HG03175 (cell line): ENCODE results near the gene SKP2.
"Not testable (repeated sequence)": the region's sequence is repeated elsewhere in the genome, so short reads cannot be mapped to it uniquely, and the experiment has no call there.

Source experiments
- ATAC-seq: cut with Tn5 transposase; IDR thresholded peaks from one replicate; pipeline ENCODE4 v1.9.1; 2021; ENCODE audit warnings: mild to moderate bottlenecking, moderate library complexity; ENCODE audit not compliant: unreplicated experiment

SKP2 gene

DNA sequence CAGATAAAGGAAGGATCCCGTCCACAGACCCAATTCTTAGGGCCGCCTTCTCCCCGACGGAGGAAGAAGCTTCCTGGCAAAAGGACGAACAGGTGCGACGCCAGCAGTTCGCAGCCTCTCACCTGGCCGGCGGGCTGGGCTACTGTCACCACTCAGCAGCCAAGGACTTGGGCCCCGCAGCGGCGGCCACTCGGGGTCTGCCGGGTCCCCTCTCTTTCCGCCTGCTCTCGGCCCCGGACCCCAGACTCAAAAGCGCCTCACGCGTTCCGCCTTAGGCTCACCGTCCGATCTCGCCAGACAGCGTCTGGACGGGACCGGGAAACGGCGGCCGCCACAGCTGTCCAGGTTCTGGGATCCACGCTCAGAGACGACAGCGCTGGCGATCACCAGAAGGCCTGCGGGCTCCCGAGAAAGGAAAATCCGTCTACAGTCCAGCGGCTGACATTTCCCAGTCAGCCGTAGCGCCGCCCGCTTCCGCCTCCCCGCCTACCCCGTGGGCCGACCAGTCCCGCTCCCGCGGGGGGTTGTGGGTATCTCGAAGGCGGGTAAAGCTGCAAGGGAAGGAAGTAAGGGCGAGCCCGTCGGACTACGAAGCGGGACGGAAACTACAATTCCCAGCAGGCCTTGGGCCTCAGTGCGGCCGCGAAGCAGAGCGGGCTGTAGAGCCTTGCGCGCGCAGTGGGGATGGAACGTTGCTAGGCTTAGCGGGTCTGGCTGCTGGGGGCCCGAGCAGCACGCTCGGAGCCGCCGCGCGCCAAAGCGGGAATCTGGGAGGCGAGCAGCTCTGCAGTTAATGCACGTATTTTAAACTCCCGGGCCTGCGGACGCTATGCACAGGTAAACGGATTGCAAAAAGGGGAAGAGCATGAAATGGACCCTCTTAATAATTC, at the start of gene SKP2, which contains the start of gene LMBRD2:
SKP2 (plus strand) TSS at position 678 of the 890 bp plus-strand sequence; CDS start at position 830, 152 bp downstream.
LMBRD2 (minus strand) TSS at position 454 of the 890 bp plus-strand sequence. CDS start 8,538 bp downstream, outside the sequence.
- ATAC-seq = peak; percentile 97

DNA sequence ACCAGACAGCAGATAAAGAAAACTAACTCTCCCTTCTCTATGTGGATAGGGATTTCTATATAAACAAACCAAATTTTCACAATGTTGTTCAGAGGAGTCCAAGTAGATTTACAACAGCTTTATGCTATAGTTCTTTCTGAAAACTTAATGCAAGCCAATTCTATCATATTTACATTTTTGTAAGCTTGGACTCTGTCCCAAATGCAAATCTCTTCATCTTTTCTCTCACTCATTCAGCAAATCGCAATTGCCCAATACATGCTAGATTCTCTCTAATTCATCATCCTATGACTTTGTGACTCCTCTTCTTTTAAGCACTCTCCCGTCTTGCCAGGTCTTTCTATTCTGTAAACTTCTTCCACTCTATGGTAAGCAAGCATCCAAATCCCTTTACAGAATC, 46.1 kb upstream of the SKP2 start:
- no peak for ATAC-seq

DNA sequence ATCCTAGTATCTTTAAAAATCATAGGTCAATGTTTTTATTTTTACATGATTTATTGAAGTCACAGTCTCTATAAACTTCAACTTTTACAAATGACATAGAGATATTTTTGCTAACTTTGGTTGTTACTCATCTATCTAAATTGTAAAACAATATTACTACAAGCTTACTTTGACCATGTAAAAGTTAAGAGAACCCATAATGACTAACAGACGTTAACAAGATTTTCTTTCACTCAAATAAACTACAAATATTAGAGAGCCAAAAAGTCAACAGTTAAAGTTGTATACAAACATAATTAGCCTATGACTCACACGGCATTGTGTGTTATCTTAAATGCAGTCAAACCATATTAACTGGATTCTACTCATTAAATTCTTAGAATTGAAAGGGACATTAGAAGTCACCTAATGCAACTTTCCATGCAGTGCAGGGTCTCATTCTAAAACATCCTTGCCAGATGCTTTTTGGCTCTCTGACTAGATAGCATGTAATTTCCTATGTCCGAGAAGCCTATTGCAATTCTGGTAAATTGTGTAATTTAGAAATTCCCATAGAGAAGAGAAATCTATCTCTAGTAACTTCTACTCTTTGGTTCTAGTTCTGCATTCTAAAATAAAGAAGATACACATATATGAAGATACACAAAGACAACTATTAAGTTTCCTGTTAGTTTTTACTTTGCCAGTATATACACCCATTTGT, 43.0 kb upstream of the SKP2 start:
- ATAC-seq = no peak

DNA sequence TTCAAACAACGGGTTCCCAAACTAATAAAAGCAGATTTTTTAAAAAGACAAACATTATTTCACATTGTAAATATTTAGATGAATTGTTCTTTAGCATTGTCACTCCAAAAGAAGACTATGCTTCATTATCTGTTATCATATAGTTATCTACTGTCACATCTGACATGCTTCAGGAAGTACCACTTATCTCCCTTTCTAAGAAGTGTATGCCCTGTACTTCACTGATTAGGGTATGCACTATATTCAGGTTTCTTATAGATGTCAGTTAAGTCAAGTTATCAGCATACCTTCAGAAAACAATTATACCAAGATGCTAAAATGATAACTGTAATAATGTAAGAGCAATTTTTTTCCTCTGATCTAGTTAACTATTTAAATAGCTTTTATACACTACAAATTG, 40.7 kb upstream of the SKP2 start:
- ATAC-seq = no peak

DNA sequence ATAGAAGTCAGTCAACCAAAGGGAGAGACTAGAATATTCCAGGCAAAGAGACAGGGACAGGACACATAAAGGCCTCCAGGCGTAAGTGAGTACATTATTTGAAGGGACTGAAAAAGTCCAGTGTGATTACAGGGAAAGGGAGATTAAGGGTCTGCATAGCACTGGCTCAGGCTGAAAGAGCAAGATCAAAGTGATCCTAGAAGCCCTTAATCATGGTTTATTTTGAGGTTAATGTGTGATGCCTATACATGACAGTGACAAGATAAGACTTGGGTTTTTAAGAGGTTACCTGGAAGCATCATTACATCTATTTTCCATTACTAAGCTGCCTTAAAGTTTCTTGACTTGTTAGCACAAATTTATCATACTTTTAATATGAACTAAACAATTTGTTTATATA, 26.0 kb upstream of the SKP2 start:
- no peak for ATAC-seq

DNA sequence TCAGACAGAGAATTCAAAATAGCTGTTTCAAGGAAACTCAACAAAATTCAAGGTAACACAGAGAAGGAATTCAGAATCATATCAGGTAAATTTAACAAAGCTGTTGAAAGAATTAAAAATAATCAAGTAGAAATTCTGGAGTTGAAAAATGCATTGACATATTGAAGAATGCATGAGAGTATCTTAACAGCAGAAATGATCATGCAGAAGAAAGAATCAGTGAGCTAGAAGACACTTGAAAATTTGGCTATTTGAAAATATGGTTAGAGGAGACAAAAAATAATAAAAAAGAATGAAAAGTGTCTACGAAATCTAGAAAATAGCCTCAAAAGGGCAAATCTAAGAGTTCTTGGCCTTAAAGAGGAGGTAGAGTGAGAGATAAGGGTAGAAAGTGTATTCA, 23.1 kb upstream of the SKP2 start:
- ATAC-seq = no peak

DNA sequence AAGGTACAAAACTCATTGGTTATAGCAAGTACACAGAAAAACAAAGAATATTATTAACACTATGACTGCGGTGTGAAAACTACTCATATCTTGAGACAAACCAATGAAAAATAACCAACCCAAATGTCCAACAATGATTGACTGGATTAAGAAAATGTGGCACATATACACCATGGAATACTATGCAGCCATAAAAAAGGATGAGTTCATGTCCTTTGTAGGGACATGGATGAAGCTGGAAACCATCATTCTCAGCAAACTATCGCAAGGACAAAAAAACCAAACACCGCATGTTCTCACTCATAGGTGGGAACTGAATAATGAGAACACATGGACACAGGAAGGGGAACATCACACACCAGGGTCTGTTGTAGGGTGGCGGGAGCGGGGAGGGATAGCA, 22.2 kb upstream of the SKP2 start:
- ATAC-seq = not testable (repeated sequence)

DNA sequence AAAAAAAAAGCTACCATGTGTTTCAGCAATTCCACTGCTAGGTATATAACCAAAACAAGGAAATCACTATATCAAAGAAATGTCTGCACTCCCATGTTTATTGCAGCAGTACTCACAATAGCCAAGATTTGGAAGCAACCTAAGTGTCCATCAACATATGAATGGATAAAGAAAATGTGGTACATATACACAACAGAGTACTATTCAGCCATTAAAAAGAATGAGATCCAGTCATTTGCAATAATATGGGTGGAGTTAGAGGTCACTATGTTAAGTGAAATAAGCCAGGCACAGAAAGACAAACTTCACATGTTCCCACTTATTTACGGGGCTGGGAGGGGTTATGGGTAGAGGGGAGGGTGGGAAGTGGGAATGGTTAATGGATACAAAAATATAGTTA, 18.9 kb upstream of the SKP2 start:
- ATAC-seq = not testable (repeated sequence)

DNA sequence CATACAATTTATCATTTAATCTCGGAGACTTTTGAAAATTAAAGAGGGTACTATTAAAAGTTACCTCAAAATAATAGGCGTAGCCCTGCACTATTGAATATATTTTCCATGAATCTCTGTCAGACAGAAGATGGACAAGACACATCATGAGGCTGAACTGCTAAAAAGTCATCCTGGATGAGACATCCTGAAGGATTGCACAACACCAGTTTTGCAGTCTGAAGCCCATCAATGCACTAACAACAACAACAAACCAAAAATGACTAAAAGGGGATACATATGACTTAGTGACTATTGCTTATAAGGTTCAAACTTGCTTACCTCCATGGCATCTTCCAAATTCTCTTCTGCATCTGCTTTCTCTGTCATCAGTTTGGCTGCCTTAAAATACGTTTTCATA, 15.9 kb upstream of the SKP2 start:
- no peak for ATAC-seq

DNA sequence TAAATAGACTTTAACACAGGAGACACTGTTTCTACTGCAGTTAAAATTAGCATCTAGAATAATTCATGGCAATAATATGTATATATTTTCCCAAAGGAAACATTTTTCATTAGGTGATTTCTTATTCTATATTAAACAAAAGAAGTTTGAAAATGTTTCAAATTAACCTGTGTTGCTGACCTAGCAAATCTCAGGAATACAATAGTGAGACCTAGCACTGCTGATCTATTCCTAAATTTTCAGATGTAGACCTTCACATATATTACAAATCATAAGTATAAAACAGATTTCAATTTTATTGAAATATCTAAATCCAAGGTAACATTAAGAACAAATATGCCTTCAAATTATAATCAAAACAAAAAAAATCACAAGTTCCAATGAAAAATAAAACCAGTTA, 15.3 kb upstream of the SKP2 start:
- ATAC-seq = no peak

DNA sequence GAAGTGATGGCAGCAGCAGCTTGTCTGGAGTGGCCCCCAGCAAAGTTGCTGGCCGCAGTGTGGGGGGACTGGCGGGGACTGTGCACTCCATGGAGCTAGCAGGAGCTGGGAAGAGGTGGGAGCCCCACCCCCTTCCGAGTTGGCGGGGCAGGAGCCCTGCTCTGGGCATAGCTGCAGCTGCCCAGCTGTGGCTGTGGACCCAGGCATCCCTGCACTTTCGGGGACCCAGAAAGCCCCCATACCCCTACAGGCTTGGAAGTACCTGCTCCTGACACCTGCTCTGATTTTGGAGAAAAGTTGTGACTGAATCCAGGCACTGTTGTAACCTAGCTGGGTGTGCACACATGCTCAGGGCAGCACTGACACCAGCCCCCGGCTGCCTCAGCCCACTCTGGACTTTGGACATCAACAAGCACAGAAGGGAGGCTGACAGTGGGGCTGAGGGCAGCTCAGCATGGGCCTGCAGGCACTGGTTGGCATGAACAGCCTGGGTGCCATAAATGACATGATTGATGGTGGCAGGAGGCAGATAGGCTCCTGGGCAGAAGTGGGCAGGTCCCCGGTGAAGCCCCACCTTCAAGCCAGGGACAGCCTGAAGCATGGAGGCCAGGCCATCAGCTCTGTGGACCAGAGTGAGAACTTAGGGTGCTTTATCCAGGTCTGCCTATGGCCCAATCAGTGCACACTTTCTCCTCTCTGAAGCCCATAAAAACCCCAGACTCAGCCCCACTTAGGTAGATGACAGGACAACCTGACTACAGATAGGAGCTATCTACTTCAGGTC, 12.8 kb upstream of the SKP2 start:
- ATAC-seq = no peak

DNA sequence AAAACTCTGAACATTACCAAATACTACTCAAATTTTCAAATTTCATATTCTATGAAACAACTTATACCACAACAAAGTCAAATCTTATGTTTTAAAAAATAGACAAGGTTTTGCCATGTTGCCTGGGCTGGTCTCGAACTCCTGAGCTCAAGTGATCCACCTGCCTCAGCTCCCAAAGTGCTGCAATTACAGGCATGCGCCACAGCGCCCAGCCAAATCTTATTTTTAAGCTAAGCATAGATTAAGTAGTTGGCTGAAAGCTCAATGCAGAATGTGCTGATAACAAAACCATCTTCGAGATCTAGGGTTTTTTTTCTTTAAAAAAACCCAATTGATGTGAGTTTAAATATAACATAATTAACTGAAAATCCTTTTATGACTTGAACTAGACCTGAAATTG, 6.6 kb upstream of the SKP2 start:
- ATAC-seq = no peak

DNA sequence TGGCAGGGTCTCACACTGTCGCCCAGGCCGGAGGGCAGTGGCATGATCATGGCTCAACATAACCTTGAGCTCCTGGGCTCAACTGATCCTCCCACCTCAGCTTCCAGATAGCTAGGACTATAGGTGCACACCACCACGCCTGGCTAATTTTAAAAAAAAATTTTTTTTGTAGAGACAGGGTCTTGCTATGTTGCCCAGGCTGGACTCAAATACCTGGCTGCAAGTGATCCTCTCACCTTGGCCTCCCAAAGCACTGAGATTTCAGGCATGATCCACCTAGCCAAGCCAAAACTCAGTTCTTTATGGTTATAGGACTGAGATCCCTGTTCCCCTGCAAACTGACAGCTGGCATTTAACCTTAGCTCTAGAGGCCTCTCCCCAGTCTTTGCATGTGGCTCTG, 5.5 kb upstream of the SKP2 start:
- ATAC-seq = no peak

DNA sequence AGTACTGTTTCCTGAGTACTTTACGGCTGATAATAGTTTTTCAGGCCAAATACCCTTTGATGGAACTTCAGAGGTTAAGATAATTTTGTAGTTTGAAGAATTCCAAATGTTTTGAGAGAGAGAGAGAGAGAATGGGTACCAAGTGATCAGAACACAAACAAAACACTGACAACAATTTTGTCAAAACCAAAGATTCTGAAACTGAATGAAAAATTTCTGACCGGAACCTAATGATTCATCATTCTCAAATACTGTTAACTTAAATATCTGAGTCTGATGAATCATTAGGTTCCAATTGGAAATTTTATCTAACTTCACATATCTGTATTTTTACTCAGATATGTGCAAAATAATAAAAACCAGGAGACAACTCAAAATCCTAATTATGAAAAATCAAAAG, 4.2 kb upstream of the SKP2 start:
- no peak for ATAC-seq

DNA sequence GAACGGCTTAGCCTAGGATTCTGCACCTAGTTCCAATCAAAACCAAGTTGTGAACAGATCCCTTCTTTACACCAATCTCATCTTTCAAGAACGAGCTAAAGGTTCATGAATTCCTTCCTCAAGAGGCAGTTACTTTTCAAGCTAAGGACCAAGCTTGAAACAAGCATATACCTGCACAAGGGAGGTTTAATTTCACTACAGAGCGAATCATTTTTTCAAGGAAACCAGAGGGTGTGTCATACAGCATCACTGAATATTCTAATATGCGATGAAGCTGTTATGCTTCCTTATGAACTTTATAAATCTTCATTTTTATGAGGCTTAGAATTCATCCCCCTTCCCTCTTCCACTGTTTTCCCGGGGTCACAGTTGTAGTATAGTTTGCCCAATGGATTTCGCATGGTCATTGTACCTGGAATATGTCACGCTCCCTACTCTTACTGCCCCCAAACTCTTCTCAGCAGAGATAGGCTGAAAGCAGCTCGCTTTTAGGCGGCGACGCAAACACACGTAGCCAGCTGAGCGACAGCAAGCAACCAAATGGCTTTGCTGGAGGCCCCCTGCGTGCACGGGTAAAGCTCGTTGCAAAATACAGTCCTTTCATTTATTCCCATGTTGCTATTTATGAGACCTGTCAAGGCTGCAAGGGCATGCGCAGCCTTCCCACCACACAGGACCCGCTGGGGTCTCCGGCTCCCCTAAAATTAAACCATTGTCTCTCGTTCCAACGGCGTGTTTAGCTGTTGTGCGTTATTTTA, 1.1 kb upstream of the SKP2 start:
- peak; percentile 32 for ATAC-seq

DNA sequence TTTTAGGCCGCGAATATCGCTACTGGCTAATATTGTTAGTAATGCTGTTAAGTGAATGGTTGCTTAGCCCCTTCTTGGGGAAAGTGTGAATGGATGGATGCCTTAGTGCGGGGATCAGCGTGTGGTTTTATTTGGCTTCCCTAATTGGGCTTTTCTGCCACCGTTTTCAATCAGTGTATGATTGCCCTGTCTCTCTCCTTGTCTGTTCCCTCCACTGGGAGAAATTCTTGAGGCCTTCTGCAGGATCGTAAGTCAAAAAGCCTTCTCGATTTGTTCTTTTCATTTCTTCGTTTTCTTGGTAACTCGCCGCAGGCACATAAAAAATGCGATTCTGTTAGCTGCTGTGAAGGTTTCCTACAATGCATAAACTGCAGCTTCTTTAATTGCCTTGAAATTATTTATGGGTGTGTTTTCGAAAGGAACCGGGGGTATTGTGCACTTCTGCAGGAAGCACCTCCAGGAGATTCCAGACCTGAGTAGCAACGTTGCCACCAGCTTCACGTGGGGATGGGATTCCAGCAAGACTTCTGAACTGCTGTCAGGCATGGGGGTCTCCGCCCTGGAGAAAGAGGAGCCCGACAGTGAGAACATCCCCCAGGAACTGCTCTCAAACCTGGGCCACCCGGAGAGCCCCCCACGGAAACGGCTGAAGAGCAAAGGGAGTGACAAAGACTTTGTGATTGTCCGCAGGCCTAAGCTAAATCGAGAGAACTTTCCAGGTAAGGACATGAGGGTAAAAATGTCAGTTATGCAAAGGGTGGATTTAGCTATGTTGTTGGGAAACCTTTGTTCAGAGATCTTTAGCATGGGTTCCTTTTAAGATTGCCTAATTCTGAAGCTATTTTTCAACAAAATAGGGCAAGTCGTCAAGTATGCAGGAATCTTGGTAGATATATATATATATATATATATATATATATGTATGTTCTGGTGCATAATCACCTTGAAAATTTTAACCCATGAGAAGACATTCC, 700 bp downstream of the SKP2 start:
- ATAC-seq = peak; percentile 0

DNA sequence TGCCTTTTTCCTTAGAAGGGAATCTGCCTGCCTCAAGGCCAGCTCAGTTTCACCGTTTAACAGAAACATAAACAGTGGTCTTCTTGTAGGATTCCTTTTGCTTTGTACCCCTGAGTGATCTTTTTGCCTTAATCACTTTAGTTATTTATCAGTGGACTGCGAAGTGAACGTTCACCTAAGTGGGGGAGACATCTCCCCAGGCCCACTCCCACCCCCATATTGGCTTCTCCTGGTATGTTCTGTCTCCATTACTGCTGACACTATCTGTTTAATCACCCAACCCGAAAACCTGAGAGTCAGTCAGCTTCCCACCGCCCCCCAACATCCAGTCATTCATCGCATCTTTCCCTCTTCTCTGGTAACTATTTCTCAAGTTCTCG, 1.4 kb downstream of the SKP2 start:
- no peak for ATAC-seq

DNA sequence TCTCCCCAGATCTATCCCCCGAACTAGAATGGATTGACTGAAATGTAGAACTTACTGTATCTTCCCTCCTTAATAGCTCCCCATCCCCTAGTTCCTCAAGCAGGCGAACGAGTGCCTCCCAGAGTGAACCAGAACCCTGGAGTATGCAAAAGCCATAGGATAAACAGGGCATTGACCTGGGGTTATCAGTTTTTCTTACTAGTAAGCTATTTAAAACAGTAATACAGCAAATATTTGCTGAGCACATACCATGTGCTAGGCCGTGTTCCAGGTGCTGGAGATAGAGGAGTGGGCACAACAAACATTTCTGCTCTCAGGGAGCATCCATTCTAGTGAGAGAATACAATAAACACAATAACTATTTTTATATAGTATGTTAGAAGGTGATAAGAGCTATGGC, 1.8 kb downstream of the SKP2 start:
- ATAC-seq = no peak

DNA sequence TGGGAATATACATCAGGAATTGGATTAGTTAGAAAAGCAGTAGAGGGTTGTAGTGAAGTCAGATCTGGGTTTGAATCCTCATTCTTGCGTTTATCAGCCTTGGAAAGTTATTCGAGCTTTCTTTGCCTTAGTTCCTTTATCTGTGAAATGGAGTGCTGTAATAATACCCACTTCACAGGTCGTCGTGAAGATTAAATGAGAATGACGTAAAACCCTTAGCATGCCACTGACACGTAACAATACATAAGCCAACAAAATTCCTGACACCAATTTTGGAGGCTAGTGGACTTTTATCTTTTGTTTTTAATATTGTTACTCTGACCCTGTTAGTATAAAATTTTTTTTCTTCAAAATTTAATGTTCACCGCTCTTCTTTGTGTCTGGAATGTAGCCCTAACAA, 3.4 kb downstream of the SKP2 start:
- no peak for ATAC-seq
